Coronary artery (tissue), 2 donors: ENCODE results near the gene CBFA2T2.

ENCODE experiments used
- DNase-seq: peaks from one replicate; pipeline ENCODE4 v3.0.0-alpha.2; 2017; ENCODE audit warnings: low spot score
- H3K27ac ChIP-seq, 2 donors: fragments of 200-600 bp; sonication (generic); one replicate each; pipeline ENCODE4 v1.5.1; 2016 to 2019
- H3K4me3 ChIP-seq: fragments of 200-600 bp; sonication (generic); 2 replicates; pipeline ENCODE4 v1.5.1; 2016; ENCODE audit warnings: mild to moderate bottlenecking, moderate library complexity
- TF ChIP-seq, protein P1 (sequence below): fragments of 200-600 bp; sonication (generic); IDR thresholded peaks from one replicate; pipeline ENCODE4 v1.5.1; 2019; ENCODE audit warnings: antibody characterized with exemption

CBFA2T2 gene

DNA sequence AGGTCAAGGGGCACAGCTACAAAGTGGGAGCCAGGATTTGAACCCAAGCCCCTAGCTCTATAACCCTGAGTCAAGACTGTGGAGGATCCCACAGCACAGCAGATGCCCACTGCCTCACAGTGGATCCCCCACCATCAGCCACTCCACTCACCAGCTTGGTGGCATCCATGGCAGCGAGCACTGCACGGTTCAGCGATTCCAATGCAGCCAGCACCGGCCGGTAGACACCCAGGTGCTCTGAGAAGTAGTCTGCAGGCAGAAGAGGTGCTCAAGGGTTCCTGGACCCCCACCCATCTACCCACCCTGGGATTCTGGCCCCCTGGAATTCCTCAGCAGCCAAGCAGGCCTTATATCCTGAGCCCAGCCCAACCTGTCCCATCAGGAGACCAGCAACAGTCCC lies 179.3 kb downstream of the CBFA2T2 start:
- Histone ChIP-seq H3K27ac (peak overlapping the region in 1 of 2 donors; percentile 63), H3K4me3 (no peak overlapping the region)
- TF ChIP-seq, protein P1, sequence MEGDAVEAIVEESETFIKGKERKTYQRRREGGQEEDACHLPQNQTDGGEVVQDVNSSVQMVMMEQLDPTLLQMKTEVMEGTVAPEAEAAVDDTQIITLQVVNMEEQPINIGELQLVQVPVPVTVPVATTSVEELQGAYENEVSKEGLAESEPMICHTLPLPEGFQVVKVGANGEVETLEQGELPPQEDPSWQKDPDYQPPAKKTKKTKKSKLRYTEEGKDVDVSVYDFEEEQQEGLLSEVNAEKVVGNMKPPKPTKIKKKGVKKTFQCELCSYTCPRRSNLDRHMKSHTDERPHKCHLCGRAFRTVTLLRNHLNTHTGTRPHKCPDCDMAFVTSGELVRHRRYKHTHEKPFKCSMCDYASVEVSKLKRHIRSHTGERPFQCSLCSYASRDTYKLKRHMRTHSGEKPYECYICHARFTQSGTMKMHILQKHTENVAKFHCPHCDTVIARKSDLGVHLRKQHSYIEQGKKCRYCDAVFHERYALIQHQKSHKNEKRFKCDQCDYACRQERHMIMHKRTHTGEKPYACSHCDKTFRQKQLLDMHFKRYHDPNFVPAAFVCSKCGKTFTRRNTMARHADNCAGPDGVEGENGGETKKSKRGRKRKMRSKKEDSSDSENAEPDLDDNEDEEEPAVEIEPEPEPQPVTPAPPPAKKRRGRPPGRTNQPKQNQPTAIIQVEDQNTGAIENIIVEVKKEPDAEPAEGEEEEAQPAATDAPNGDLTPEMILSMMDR: no peak
- DNase-seq: no peak

DNA sequence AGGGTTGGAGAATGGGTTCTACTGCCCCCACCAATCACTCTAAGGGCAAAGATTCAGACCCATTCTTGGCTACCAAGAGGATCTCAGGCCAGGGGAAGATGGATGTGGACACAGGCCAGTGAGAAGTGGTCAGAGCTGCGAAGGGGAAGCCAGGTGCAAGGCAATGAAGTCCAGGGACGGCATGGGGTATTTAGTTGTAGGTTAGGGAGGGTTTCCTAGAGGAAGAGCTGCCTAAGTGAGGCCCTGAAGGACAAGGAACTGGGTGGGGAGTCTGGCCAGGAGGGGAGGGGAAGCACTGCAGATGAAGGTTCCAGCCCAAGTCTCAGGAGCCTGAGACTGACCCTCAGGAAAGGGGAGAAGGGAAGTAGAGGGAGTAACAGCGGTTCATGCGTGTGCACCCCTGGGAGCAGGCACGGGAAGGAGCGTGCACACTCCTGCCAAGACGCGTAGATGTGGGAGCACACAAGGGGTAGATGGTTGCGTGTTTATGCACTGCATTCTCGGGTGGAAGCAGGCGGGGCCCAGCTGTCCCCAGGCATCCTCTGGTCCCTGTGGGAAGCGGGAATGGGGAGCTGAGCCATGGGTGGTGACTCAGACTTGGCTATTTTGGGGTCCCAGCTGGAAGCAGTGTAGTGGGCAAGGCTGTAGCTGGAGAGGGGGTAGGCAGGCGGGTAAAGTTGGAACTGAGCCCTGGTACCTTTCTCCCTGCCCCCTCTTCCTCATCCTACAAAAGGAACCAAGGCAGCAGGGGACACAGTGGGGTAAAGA lies 180.2 kb downstream of the CBFA2T2 start:
- no peak for DNase-seq
- H3K27ac ChIP-seq: peak overlapping the region; percentile 26 to 63
- TF ChIP-seq, protein P1: no peak
- no peak overlapping the region for H3K4me3 ChIP-seq

DNA sequence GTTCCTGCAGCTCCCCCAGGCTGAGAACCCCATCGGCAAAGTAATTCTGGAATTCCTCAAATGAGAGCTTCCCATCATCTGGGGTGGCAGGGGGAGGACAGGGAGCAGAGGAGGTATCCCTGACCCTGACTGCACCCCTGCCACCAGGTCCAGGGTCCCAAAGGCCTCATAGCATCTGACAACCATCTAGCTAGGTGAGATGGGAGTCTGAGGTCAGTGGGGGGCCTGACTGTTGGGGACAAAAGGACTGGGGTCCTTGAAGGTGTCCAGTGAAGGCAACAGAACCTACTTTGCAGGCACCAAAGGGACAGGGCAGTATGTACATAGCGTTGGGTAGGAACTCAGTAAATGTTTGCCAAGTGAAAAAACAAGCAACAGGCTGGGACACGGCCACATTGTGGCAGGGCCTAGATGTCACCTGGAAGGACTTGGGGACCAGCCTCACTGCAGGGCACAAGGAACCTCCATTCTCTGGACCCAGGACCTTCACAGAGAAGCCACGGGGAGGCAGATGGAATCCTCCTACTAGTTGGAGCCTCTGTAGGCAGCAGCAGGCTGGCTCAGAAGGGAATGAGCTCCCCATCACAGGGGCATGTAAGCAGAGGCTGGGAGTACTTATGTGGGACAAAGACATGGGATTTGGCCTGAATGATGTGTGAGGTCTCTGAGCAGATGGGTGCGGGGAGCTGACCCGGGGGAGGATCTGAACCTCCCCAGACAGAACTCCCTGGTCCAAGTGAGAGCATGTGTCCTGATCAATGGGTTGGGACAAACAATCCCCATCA lies 181.0 kb downstream of the CBFA2T2 start:
- H3K4me3 ChIP-seq: no peak overlapping the region
- peak overlapping the region; percentile 26 to 63 for H3K27ac ChIP-seq

DNA sequence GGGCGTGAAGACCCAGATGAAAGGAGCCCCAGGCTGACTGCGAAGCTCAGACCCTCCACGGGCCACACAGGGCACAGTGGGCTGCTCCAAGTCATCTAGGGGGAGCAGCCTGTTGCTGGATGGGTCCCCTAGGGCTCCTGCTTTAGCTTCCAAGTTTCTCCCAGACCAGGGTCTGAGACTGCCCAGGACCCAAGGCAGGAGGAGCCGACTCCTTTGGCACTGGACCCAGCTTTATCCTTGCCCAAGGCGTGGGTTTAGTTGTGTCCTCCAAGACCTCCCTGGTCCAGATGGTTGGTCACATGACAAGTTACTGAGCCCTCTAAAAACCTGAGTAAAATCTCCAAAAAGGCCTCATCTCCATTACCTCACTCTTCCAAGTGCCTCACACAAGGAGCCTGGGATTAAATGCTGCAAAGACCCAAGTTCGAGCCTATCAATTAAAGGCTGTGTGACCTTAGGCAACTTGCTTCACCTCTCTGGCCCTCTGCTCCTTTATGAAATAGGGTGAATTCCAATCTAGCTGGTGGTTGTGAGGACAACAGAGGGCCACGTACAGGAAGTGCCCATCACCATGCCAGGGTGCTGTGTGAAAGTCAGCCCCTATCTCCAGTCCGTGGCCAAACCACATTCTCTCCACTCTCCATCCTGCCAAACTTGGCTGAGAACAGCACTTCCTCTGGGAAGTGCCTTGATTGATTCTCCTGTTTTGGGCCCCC lies 181.8 kb downstream of the CBFA2T2 start:
- H3K4me3 ChIP-seq: no peak overlapping the region
- H3K27ac ChIP-seq: peak overlapping the region in 1 of 2 donors; percentile 95
- no peak for DNase-seq
- TF ChIP-seq, protein P1: no peak

More for the DNA sequence above, 181.0 kb downstream of the CBFA2T2 start:
- TF ChIP-seq, protein P1: no peak
- no peak for DNase-seq

DNA sequence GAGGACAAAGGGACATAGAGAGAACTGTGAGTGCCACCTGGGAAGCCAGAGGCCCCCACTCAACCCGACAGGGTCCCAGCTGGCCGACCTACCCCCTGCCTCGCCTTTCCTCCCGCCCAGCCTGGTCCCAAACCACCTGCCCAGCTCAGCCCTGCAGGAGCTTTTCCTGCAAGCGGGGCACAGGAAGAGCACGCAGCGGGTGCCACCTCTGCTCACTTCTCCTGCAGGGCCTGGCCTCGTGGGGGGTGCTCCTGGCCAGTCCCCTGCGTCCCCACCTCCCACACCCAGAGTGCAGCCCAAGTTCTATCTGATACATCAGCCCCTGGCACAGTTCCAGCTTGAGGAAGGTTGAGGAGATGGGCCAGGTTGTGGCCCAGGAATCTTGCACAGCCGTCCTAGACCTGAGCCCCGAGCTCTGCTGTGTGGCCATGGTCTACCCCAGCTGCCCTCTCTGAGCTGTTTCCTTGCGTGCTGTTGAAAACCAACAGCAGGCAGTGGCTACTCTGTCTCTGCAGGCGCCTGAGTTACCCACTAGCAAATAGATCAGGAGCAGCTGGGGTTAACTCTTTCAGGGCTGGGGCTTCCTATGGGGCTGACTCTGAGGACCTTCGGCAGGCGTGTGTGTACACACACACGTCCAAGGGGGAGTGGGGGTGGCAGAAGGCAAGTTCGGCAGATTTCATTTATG lies 182.7 kb downstream of the CBFA2T2 start:
- peak overlapping the region; percentile 95 for H3K27ac ChIP-seq
- no peak for DNase-seq
- TF ChIP-seq, protein P1: no peak
- peak overlapping the region; percentile 87 for H3K4me3 ChIP-seq

DNA sequence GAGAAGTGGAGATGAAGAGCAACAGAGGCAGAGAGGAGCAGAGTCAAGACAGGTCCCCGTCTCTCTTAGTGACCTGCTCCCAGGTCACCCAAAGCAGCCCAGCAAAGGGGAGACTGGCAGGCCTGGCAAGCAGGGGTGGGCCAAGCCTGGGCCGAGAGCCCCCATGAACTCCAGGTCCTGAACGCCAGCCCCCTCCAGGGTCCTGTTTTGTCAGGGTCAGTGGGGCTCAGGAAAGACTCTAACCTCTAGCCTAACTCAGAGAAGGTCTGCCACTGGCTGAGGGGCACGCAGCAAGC lies 183.2 kb downstream of the CBFA2T2 start:
- H3K27ac ChIP-seq: peak overlapping the region; percentile 95
- TF ChIP-seq, protein P1: no peak

More for the DNA sequence above, 183.2 kb downstream of the CBFA2T2 start:
- no peak for DNase-seq
- peak overlapping the region; percentile 87 for H3K4me3 ChIP-seq
